Lower leg skin (tissue), 3 donors: ENCODE results near the gene TNFRSF8.

Source experiments
- CTCF ChIP-seq, 3 donors: fragments of 450-650 bp; IDR thresholded peaks; one replicate each; pipeline ENCODE4 v1.5.1; 2016; ENCODE audit warnings: antibody characterized with exemption in 3 of 3, mild to moderate bottlenecking in 3 of 3, moderate library complexity in 2 of 3
- POLR2A ChIP-seq, 2 donors: fragments of 450-650 bp; IDR thresholded peaks; one replicate each; pipeline ENCODE4 v1.6.1; 2016 to 2017; ENCODE audit warnings: antibody characterized with exemption in 2 of 2, mild to moderate bottlenecking in 1 of 2, moderate library complexity in 1 of 2

- TF ChIP-seq CTCF (IDR thresholded peaks at IDR 0.05) (no peak), POLR2A (IDR thresholded peaks at IDR 0.05) (no peak)
These were observed 66.5 kb downstream of the TNFRSF8 start for GRCh38 chr1:12129624-12130023.
